Type B pancreatic cell (in vitro differentiated cells): ENCODE data around the gene FARP2. TPM values are rescaled to one million over a fixed set of nuclear protein-coding genes. Genes with fewer than 3 reads are reported as not detected.

Experiments
- DNase-seq: peaks from one replicate; pipeline ENCODE4 v3.0.0; 2021; ENCODE audit warnings: mixed read lengths; ENCODE audit not compliant: unreplicated experiment; ENCODE audit errors: extremely low spot score
- H3K27ac Mint-ChIP-seq: 2 replicates; pipeline ENCODE4 v1.8.0; 2021; ENCODE audit warnings: mild to moderate bottlenecking, mixed read lengths
- H3K27me3 Mint-ChIP-seq: 2 replicates; pipeline ENCODE4 v1.8.0; 2021; ENCODE audit warnings: mixed read lengths
- H3K36me3 Mint-ChIP-seq: 2 replicates; pipeline ENCODE4 v1.8.0; 2021; ENCODE audit warnings: mixed read lengths
- H3K4me1 Mint-ChIP-seq: one replicate; pipeline ENCODE4 v1.8.0; 2021; ENCODE audit warnings: mixed read lengths; ENCODE audit not compliant: unreplicated experiment
- H3K4me3 Mint-ChIP-seq: 2 replicates; pipeline ENCODE4 v1.8.0; 2021; ENCODE audit warnings: mild to moderate bottlenecking, mixed read lengths
- H3K9me3 Mint-ChIP-seq: 2 replicates; pipeline ENCODE4 v1.8.0; 2021; ENCODE audit warnings: mixed read lengths
- CTCF ChIP-seq: fragments of 200-600 bp; sonication (generic); conservative IDR thresholded peaks from 2 replicates; pipeline ENCODE4 v1.5.0; 2021; ENCODE audit warnings: antibody characterized with exemption, mild to moderate bottlenecking
- total RNA-seq: library from RNA; stranded (reverse); gene quantifications from 2 replicates; pipeline ENCODE4 v1.2.1, GENCODE V29; 2021; ENCODE audit warnings: low replicate concordance

The FARP2 gene
- total RNA-seq, 1 donor from 2014 or later = 62.5 TPM

DNA sequence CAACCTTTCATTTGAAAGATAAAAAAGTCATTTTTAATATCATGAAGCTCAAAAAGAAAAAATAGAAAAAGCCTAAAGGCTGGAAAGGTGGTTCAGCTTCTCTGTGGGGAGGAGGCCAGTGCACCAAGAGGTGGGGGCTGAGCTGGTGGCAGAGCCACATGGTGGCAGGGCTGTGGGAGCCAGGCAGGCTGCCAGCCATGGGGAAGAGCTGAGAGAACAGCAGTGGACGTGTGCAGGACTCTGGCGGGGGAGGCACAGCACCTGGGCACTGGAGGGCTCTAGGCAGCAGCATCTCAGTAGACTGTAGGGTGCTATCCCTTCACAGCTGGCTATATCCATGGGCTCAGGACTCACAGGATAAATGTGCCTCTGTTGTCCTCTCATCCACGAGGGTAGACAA lies 104.5 kb downstream of the FARP2 start:
- Mint-ChIP-seq H3K27me3 (no peaks in the 10 kb centered on the region), H3K4me1 (no peaks in the 10 kb centered on the region), H3K9me3 (no peaks in the 10 kb centered on the region), H3K4me3 (no peak overlapping the region), H3K36me3 (peaks cover 5% of the 10 kb centered on the region), H3K27ac (no peak overlapping the region)
- no peak for TF ChIP-seq CTCF
- DNase-seq = no peak

- H3K27me3 Mint-ChIP-seq = no peaks in the 10 kb centered on the region
- H3K4me1 Mint-ChIP-seq = no peaks in the 10 kb centered on the region
- peaks cover 5% of the 10 kb centered on the region for H3K36me3 Mint-ChIP-seq
- no peak for DNase-seq
- H3K27ac Mint-ChIP-seq = no peak overlapping the region
- no peak for TF ChIP-seq CTCF
- no peak overlapping the region for H3K4me3 Mint-ChIP-seq
- H3K9me3 Mint-ChIP-seq = no peaks in the 10 kb centered on the region
These were observed 105.9 kb downstream of the FARP2 start for GRCh38 chr2:241461693-241462677.

GRCh38 chr2:241463276-241464135 lies 107.4 kb downstream of the FARP2 start:
- Mint-ChIP-seq H3K4me3 (no peak overlapping the region), H3K36me3 (peaks cover 5% of the 10 kb centered on the region), H3K27me3 (no peaks in the 10 kb centered on the region), H3K9me3 (no peaks in the 10 kb centered on the region), H3K27ac (no peak overlapping the region), H3K4me1 (no peaks in the 10 kb centered on the region)
- TF ChIP-seq CTCF = no peak
- DNase-seq = no peak

- no peak for TF ChIP-seq CTCF
- no peak for DNase-seq
- Mint-ChIP-seq H3K27ac (no peak overlapping the region), H3K9me3 (no peaks in the 10 kb centered on the region), H3K36me3 (peaks cover 5% of the 10 kb centered on the region), H3K27me3 (no peaks in the 10 kb centered on the region), H3K4me1 (no peaks in the 10 kb centered on the region), H3K4me3 (no peak overlapping the region)
These were observed 109.5 kb downstream of the FARP2 start for GRCh38 chr2:241465543-241465942.

- no peaks in the 10 kb centered on the region for H3K27me3 Mint-ChIP-seq
- no peaks in the 10 kb centered on the region for H3K9me3 Mint-ChIP-seq
- peaks cover 5% of the 10 kb centered on the region for H3K36me3 Mint-ChIP-seq
- H3K27ac Mint-ChIP-seq = no peak overlapping the region
- no peaks in the 10 kb centered on the region for H3K4me1 Mint-ChIP-seq
- DNase-seq = no peak
- H3K4me3 Mint-ChIP-seq = no peak overlapping the region
- TF ChIP-seq CTCF = no peak
These were observed 110.1 kb downstream of the FARP2 start for GRCh38 chr2:241466230-241466629.
